ENCODE data around the gene CHD1L. TPM values are rescaled to one million over a fixed set of nuclear protein-coding genes. Genes with fewer than 3 reads are reported as not detected.

The CHD1L gene
- total and polyA plus RNA-seq, 2 of the 4 experiments (the other 2 are of a cell fraction), result 31.2 to 47.5 TPM

DNA sequence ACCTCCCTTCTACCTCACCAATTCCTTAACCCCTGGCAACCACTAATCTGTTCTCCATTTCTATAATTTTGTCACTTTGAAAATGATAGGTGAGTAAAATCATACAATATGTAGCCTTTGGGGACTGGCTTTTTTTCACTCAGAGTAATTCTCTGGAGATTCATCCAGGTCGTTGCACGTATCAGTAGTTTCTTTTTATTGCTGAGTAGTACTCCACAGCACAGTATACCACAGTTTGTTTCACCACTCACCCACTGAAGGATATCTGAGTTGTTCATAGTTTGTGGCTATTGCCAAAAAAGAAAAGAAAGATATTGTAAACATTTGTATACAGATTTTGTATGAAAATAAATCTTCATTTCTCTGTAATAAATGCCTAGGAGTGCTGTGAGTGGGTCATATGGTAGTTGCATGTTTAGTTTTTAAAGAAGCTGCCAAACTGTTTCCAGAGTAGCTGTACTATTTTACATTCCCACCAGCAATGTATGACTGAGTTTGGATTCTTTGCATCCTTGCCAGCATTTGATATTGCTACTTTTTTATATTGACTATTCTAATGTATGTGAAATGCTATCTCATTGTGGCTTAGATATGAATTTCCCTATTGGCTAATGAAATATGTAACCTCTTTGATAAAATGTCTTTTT is 3.7 kb downstream of the CHD1L start:
- peak overlapping the region; percentile 15; the same call in 1 of the 2 replicates for H3K23ac ChIP-seq (ENCODE audit: low read depth, low read length)
- WGBS, 2 experiments (ENCODE audit: extremely low coverage in 2 of 2, insufficient read length in 1 of 2), result no CpG with 5 or more reads among the region's 2 CpGs
- H4K20me1 ChIP-seq (ENCODE audit: insufficient read depth, low read length), result peaks cover 41% of the 10 kb centered on the region
- no peaks in the 10 kb centered on the region for H3K27me3 ChIP-seq (ENCODE audit: control insufficient read depth, insufficient read depth, low read length)
- intact Hi-C loops (cut with micrococcal nuclease), result no loop called here
- H3K9me3 ChIP-seq (ENCODE audit: control insufficient read depth, insufficient read depth, low read length), result no peaks in the 10 kb centered on the region
- H2BK5ac ChIP-seq (ENCODE audit: low read depth, low read length, poor library complexity, severe bottlenecking), result peak overlapping the region; percentile 17
- no peak overlapping the region for H3K9ac ChIP-seq (ENCODE audit: low read depth, low read length)
- no peak overlapping the region for H2BK20ac ChIP-seq (ENCODE audit: low read depth, low read length)
- no peaks in the 10 kb centered on the region for H3K36me3 ChIP-seq (ENCODE audit: control insufficient read depth, insufficient read depth, low read length)
- no peak for TF ChIP-seq RCOR1 (IDR thresholded peaks at IDR 0.05; ENCODE audit: insufficient replicate concordance, low read length)
- TF ChIP-seq POLR2A (IDR thresholded peaks at IDR 0.05; ENCODE audit: low read depth, low read length), result no peak
- no peak for TF ChIP-seq MXI1 (IDR thresholded peaks at IDR 0.05; ENCODE audit: borderline replicate concordance, low read depth, low read length)
- no peak for TF ChIP-seq RFX5 (IDR thresholded peaks at IDR 0.05; ENCODE audit: low read depth, low read length)
- no peak overlapping the region; the same call in 1 of the 2 replicates for H3K14ac ChIP-seq (replicated peaks; ENCODE audit: low read depth, low read length)
- H3K4me1 ChIP-seq (ENCODE audit: control insufficient read depth, insufficient read depth, low read length), result peaks cover 7% of the 10 kb centered on the region
- CTCF ChIA-PET, result no interaction called here
- H3K18ac ChIP-seq (ENCODE audit: low read depth, low read length), result no peak overlapping the region
- dilution Hi-C loops (cut with HindIII; ENCODE audit: low sequenced_read_pairs, unreplicated experiment), result no loop called here
- H2AK5ac ChIP-seq (ENCODE audit: low read depth, low read length), result no peak overlapping the region
- peaks cover 10 to 42% of the 10 kb centered on the region in 2 experiments; a peak in 3 of 4 replicates for H3K79me1 ChIP-seq (ENCODE audit: low read depth in 1 of 2, low read length in 2 of 2)
- no peak overlapping the region for H4K5ac ChIP-seq (ENCODE audit: low read depth, low read length)
- no peak overlapping the region for H2AFZ ChIP-seq (replicated peaks; ENCODE audit: low read length, poor library complexity)
- no peak overlapping the region for H3K4me2 ChIP-seq (ENCODE audit: low read depth, low read length)
- ATAC-seq (ENCODE audit: low read depth), result no peak
- H3K27ac ChIP-seq (ENCODE audit: insufficient read depth, low read length), result no peak overlapping the region
- H3K4me3 ChIP-seq (ENCODE audit: insufficient read depth, low read depth, low read length), result no peak overlapping the region
- H3K9me1 ChIP-seq (ENCODE audit: insufficient read depth, low read length), result peaks cover 11% of the 10 kb centered on the region
- no peak overlapping the region for H2BK15ac ChIP-seq (ENCODE audit: low read depth, low read length)
- no peak overlapping the region for H3K56ac ChIP-seq (ENCODE audit: extremely low read depth, insufficient read depth, low read length)
- H2BK120ac ChIP-seq (ENCODE audit: low read depth, low read length), result no peak overlapping the region
- no peak overlapping the region for H2AK9ac ChIP-seq (replicated peaks; ENCODE audit: low read depth, low read length, poor library complexity)
- no peak overlapping the region for H4K91ac ChIP-seq (ENCODE audit: insufficient read depth, low read depth, low read length)
- POLR2A ChIA-PET (ENCODE audit: unreplicated experiment), result no interaction called here
- H4K8ac ChIP-seq (ENCODE audit: low read depth in 2 of 2, low read length in 2 of 2), result no peak overlapping the region
- BruUV-seq (replicated peaks), result no TSS peak
- no peak overlapping the region for H3K4ac ChIP-seq (ENCODE audit: low read depth, low read length)
- peak; percentile 50 for DNase-seq
- in situ Hi-C loops (cut with MboI; ENCODE audit: low sequenced_read_pairs), result loop anchor here (5.0 kb wide), 1 partner anchor 74 kb away; the partner anchor contains the start of gene PRKAB2

All from IMR-90 (cell line).